Measurements from ENCODE around the gene PRODH2. TPM values are rescaled to one million over a fixed set of nuclear protein-coding genes. Genes with fewer than 3 reads are reported as not detected.

The PRODH2 gene
- total and polyA plus RNA-seq, 2 of the 13 experiments (the other 11 are each of a cell fraction or from before 2014, with no cell fraction given) = 86.7 to 118 TPM

DNA sequence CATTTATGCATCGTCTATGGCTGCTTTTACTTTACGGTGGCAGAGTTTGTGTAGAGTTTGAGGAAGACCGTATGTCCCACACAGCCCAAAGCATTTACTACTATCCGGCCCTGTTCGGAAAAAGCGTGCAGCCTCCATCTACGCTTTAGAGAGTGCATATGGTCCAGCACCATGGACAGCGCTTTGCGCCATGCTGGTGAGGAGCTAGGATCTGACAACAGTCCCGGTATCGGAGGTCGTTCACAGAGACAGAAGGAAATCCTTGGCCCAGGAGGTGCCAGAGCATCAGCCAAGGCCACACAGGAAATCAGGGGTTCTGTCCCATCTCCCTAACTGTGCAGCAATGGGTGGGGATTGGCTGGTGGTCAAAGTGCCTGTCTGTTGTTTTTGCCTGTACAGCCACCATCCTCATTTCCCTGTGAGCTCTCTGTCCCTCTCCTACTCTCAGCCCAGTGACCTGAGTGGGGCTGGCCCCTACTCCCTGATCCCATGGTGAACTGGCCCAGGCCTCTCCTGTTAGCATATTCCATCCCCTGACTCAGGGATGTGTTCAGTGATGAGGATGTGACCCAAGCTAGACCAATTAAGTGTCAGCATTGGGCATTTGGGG is 16.2 kb upstream of the PRODH2 start (continued):
- TF ChIP-seq NFIC (IDR thresholded peaks at IDR 0.05; ENCODE audit: low read length) (no peak), ZFP37 (CRISPR knock-in tag; IDR thresholded peaks at IDR 0.05; ENCODE audit: borderline replicate concordance) (peak; percentile 97), TARDBP (CRISPR knock-in tag; IDR thresholded peaks at IDR 0.05) (0 out of 2 replicates have a peak, but pooled peaks have one; percentile 32), ZNF33A (CRISPR knock-in tag; IDR thresholded peaks at IDR 0.05; ENCODE audit: borderline replicate concordance) (no peak), HNRNPUL1 (IDR thresholded peaks at IDR 0.05; ENCODE audit: low read depth, low read length) (no peak), HOXA5 (CRISPR knock-in tag; IDR thresholded peaks at IDR 0.05) (peak; percentile 97), HNF4A (CRISPR knock-in tag; IDR thresholded peaks at IDR 0.05) (no peak), SYNCRIP (IDR thresholded peaks at IDR 0.05; ENCODE audit: insufficient read depth, low read depth, low read length) (no peak), ZNF331 (CRISPR knock-in tag; IDR thresholded peaks at IDR 0.05) (peak; percentile 97), ZNF569 (CRISPR knock-in tag; IDR thresholded peaks at IDR 0.05; ENCODE audit: borderline replicate concordance) (no peak), MEIS1 (CRISPR knock-in tag; IDR thresholded peaks at IDR 0.05; ENCODE audit: borderline replicate concordance) (no peak), ZNF577 (CRISPR knock-in tag; IDR thresholded peaks at IDR 0.05; ENCODE audit: borderline replicate concordance, low read depth) (no peak), KDM5A (IDR thresholded peaks at IDR 0.05; ENCODE audit: borderline replicate concordance, low read length) (no peak), MBNL3 (CRISPR knock-in tag; conservative IDR thresholded peaks at IDR 0.05) (no peak), ZNF589 (CRISPR knock-in tag; conservative IDR thresholded peaks at IDR 0.05) (peak; percentile 96), JUND (CRISPR knock-in tag; IDR thresholded peaks at IDR 0.05) (peak; percentile 64; the same call in 1 of the 2 replicates), WIZ (CRISPR knock-in tag; IDR thresholded peaks at IDR 0.05) (peak; percentile 99), ZNF234 (CRISPR knock-in tag; conservative IDR thresholded peaks at IDR 0.05) (no peak), ZNF296 (CRISPR knock-in tag; conservative IDR thresholded peaks at IDR 0.05) (peak; percentile 94), ZSCAN25 (CRISPR knock-in tag; IDR thresholded peaks at IDR 0.05) (peak; percentile 79; the same call in 1 of the 2 replicates), IKZF4 (CRISPR knock-in tag; IDR thresholded peaks at IDR 0.05; ENCODE audit: borderline replicate concordance, low read depth, not compliant biosample characterization) (peak; percentile 94), SMAD9 (CRISPR knock-in tag; IDR thresholded peaks at IDR 0.05) (0 out of 2 replicates have a peak, but pooled peaks have one; percentile 87), ZBTB38 (CRISPR knock-in tag; IDR thresholded peaks at IDR 0.05) (peak; percentile 72), ZNF570 (CRISPR knock-in tag; IDR thresholded peaks at IDR 0.05; ENCODE audit: borderline replicate concordance) (no peak), ZNF788 (CRISPR knock-in tag; IDR thresholded peaks at IDR 0.05; ENCODE audit: borderline replicate concordance) (peak; percentile 62; the same call in 1 of the 2 replicates), NFE2 (CRISPR knock-in tag; IDR thresholded peaks at IDR 0.05) (peak; percentile 45; the same call in 1 of the 2 replicates)
- TF ChIP-seq, protein P1, sequence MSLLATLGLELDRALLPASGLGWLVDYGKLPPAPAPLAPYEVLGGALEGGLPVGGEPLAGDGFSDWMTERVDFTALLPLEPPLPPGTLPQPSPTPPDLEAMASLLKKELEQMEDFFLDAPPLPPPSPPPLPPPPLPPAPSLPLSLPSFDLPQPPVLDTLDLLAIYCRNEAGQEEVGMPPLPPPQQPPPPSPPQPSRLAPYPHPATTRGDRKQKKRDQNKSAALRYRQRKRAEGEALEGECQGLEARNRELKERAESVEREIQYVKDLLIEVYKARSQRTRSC (CRISPR knock-in tag; IDR thresholded peaks at IDR 0.05; ENCODE audit: low read depth) = peak; percentile 96
- TF ChIP-seq, protein P2, sequence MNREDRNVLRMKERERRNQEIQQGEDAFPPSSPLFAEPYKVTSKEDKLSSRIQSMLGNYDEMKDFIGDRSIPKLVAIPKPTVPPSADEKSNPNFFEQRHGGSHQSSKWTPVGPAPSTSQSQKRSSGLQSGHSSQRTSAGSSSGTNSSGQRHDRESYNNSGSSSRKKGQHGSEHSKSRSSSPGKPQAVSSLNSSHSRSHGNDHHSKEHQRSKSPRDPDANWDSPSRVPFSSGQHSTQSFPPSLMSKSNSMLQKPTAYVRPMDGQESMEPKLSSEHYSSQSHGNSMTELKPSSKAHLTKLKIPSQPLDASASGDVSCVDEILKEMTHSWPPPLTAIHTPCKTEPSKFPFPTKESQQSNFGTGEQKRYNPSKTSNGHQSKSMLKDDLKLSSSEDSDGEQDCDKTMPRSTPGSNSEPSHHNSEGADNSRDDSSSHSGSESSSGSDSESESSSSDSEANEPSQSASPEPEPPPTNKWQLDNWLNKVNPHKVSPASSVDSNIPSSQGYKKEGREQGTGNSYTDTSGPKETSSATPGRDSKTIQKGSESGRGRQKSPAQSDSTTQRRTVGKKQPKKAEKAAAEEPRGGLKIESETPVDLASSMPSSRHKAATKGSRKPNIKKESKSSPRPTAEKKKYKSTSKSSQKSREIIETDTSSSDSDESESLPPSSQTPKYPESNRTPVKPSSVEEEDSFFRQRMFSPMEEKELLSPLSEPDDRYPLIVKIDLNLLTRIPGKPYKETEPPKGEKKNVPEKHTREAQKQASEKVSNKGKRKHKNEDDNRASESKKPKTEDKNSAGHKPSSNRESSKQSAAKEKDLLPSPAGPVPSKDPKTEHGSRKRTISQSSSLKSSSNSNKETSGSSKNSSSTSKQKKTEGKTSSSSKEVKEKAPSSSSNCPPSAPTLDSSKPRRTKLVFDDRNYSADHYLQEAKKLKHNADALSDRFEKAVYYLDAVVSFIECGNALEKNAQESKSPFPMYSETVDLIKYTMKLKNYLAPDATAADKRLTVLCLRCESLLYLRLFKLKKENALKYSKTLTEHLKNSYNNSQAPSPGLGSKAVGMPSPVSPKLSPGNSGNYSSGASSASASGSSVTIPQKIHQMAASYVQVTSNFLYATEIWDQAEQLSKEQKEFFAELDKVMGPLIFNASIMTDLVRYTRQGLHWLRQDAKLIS (CRISPR knock-in tag; IDR thresholded peaks at IDR 0.05) = 0 out of 2 replicates have a peak, but pooled peaks have one; percentile 63
